Stimulated activated CD4-positive, alpha-beta T cell treated with anti-CD3 and anti-CD28 coated beads, Interleukin-1b, Interleukin-23, amount 100 ng/mL, for 1 hour (primary cell): ENCODE measurements around the gene B3GALNT1.

Source experiments
- DNase-seq, 2 donors: peaks; one replicate each; pipeline ENCODE4 v3.0.0-alpha.2; 2020; ENCODE audit warnings: low read depth in 2 of 2

Gene B3GALNT1

GRCh38 chr3:161104561-161105551 is at the start of gene B3GALNT1:
Gene B3GALNT1 (minus strand): TSS chr3:161105349. CDS start chr3:161086754, 18,595 bp downstream.
- no peak for DNase-seq

- no peak for DNase-seq
Observed at GRCh38 chr3:161153480-161153879, 48.3 kb upstream of the B3GALNT1 start.

GRCh38 chr3:161150001-161150525 is 44.9 kb upstream of the B3GALNT1 start:
- no peak for DNase-seq

GRCh38 chr3:161149529-161149928 is 44.4 kb upstream of the B3GALNT1 start:
- no peak for DNase-seq

- no peak for DNase-seq
Observed at GRCh38 chr3:161148832-161149475, 43.8 kb upstream of the B3GALNT1 start.

- no peak for DNase-seq
Observed at GRCh38 chr3:161142486-161142885, 37.3 kb upstream of the B3GALNT1 start.

GRCh38 chr3:161139686-161140085 is 34.5 kb upstream of the B3GALNT1 start:
- DNase-seq, result no peak

GRCh38 chr3:161137260-161137659 is 32.1 kb upstream of the B3GALNT1 start:
- no peak for DNase-seq

GRCh38 chr3:161132391-161132790 is 27.2 kb upstream of the B3GALNT1 start:
- no peak for DNase-seq

- no peak for DNase-seq
Observed at GRCh38 chr3:161126495-161126894, 21.3 kb upstream of the B3GALNT1 start.

GRCh38 chr3:161117646-161118045 is 12.5 kb upstream of the B3GALNT1 start:
- no peak for DNase-seq

- DNase-seq, result no peak
Observed at GRCh38 chr3:161108840-161109239, 3.7 kb upstream of the B3GALNT1 start.

- no peak for DNase-seq
Observed at GRCh38 chr3:161107311-161107710, 2.2 kb upstream of the B3GALNT1 start.

GRCh38 chr3:161103776-161104385 is 1.3 kb downstream of the B3GALNT1 start:
- no peak for DNase-seq

- DNase-seq, result no peak
Observed at GRCh38 chr3:161101609-161102008, 3.5 kb downstream of the B3GALNT1 start.

- DNase-seq, result no peak
Observed at GRCh38 chr3:161100994-161101393, 4.2 kb downstream of the B3GALNT1 start.

GRCh38 chr3:161096771-161097367 is 8.3 kb downstream of the B3GALNT1 start:
- DNase-seq, result no peak

GRCh38 chr3:161093895-161094294 is 11.3 kb downstream of the B3GALNT1 start:
- DNase-seq, result no peak

- DNase-seq, result no peak
Observed at GRCh38 chr3:161084277-161084676, 20.9 kb downstream of the B3GALNT1 start.

GRCh38 chr3:161083131-161083530 is 22.0 kb downstream of the B3GALNT1 start:
- DNase-seq, result no peak

GRCh38 chr3:161082063-161082462 is 23.1 kb downstream of the B3GALNT1 start:
- DNase-seq, result no peak

GRCh38 chr3:161081633-161082032 is 23.5 kb downstream of the B3GALNT1 start:
- no peak for DNase-seq
